ENCODE data around the gene NCCRP1.

DNA sequence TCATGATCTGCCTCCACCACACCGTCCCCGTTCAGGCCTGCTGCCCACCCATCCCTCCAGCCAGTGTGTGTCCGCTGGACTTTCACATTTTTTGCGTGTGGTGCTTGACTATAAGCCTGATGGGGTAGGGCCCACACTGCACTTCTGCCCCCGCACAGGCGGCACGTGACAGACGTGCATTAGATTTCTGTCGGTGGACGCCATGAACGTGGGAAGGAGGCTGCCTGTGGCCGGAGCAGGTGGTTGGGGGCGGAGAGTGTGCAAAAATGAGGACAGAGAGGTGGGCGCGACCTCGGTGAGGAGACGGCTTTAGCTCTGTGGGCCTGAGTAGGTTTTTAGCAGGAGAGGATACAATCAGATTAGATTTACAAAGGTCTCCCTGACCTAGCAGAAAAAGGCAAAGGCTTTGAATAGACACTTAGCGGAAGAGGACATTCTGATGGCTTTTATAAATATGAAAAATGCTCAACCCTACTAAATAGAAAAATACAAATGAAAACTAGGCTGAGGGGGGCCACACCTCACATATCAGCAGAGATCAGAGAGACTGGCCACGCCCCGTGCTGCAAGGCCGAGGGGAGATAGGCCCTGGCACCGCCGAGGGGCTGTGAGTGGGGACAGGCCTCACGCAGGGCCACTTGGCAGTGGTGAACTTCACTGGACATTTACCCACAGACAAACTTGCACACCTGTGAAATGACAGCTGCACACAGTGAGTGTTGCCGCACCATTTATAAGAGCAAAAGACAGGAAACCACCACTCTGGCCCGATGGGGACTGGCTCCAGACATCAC, 45.8 kb upstream of the NCCRP1 start:
- TF ChIP-seq RAD21 (IDR thresholded peaks at IDR 0.05; ENCODE audit: low read length) = no peak
- TF ChIP-seq, protein P1, sequence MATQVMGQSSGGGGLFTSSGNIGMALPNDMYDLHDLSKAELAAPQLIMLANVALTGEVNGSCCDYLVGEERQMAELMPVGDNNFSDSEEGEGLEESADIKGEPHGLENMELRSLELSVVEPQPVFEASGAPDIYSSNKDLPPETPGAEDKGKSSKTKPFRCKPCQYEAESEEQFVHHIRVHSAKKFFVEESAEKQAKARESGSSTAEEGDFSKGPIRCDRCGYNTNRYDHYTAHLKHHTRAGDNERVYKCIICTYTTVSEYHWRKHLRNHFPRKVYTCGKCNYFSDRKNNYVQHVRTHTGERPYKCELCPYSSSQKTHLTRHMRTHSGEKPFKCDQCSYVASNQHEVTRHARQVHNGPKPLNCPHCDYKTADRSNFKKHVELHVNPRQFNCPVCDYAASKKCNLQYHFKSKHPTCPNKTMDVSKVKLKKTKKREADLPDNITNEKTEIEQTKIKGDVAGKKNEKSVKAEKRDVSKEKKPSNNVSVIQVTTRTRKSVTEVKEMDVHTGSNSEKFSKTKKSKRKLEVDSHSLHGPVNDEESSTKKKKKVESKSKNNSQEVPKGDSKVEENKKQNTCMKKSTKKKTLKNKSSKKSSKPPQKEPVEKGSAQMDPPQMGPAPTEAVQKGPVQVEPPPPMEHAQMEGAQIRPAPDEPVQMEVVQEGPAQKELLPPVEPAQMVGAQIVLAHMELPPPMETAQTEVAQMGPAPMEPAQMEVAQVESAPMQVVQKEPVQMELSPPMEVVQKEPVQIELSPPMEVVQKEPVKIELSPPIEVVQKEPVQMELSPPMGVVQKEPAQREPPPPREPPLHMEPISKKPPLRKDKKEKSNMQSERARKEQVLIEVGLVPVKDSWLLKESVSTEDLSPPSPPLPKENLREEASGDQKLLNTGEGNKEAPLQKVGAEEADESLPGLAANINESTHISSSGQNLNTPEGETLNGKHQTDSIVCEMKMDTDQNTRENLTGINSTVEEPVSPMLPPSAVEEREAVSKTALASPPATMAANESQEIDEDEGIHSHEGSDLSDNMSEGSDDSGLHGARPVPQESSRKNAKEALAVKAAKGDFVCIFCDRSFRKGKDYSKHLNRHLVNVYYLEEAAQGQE (IDR thresholded peaks at IDR 0.05; ENCODE audit: low read depth, low read length) = no peak
- no peak for TF ChIP-seq TAF1 (IDR thresholded peaks at IDR 0.05; ENCODE audit: borderline replicate concordance, low read depth, low read length)
- TF ChIP-seq, protein P2, sequence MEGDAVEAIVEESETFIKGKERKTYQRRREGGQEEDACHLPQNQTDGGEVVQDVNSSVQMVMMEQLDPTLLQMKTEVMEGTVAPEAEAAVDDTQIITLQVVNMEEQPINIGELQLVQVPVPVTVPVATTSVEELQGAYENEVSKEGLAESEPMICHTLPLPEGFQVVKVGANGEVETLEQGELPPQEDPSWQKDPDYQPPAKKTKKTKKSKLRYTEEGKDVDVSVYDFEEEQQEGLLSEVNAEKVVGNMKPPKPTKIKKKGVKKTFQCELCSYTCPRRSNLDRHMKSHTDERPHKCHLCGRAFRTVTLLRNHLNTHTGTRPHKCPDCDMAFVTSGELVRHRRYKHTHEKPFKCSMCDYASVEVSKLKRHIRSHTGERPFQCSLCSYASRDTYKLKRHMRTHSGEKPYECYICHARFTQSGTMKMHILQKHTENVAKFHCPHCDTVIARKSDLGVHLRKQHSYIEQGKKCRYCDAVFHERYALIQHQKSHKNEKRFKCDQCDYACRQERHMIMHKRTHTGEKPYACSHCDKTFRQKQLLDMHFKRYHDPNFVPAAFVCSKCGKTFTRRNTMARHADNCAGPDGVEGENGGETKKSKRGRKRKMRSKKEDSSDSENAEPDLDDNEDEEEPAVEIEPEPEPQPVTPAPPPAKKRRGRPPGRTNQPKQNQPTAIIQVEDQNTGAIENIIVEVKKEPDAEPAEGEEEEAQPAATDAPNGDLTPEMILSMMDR (IDR thresholded peaks at IDR 0.05) = no peak
- TF ChIP-seq, protein P3, sequence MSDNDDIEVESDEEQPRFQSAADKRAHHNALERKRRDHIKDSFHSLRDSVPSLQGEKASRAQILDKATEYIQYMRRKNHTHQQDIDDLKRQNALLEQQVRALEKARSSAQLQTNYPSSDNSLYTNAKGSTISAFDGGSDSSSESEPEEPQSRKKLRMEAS (IDR thresholded peaks at IDR 0.05; ENCODE audit: low read depth) = no peak
- TF ChIP-seq MXI1 (IDR thresholded peaks at IDR 0.05; ENCODE audit: low read depth, low read length) = no peak
- TF ChIP-seq CHD2 (IDR thresholded peaks at IDR 0.05; ENCODE audit: low read length, partially characterized antibody) = no peak
- TF ChIP-seq POLR2AphosphoS5 (IDR thresholded peaks at IDR 0.05; ENCODE audit: low read depth, low read length) = no peak
- no peak for TF ChIP-seq RXRA (IDR thresholded peaks at IDR 0.05; ENCODE audit: borderline replicate concordance, low read depth)
- no peak for TF ChIP-seq SIN3A (IDR thresholded peaks at IDR 0.05; ENCODE audit: borderline replicate concordance, low read depth, low read length)
- TF ChIP-seq FOXJ3 (CRISPR knock-in tag; IDR thresholded peaks at IDR 0.05) = no peak
- TF ChIP-seq, protein P4, sequence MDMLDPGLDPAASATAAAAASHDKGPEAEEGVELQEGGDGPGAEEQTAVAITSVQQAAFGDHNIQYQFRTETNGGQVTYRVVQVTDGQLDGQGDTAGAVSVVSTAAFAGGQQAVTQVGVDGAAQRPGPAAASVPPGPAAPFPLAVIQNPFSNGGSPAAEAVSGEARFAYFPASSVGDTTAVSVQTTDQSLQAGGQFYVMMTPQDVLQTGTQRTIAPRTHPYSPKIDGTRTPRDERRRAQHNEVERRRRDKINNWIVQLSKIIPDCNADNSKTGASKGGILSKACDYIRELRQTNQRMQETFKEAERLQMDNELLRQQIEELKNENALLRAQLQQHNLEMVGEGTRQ (IDR thresholded peaks at IDR 0.05; ENCODE audit: borderline replicate concordance, low read depth, low read length) = no peak
- no peak for TF ChIP-seq YY1 (IDR thresholded peaks at IDR 0.05; ENCODE audit: low read depth)
